ENCODE data around the gene KRTAP10-2.

GRCh38 chr21:44576025-44576420 is 24.7 kb upstream of the KRTAP10-2 start:
- TF ChIP-seq CTCF (IDR thresholded peaks at IDR 0.05) (no peak), POLR2A (IDR thresholded peaks at IDR 0.05) (no peak), POLR2AphosphoS5 (IDR thresholded peaks at IDR 0.05; ENCODE audit: insufficient read depth in 1 of 2, low read depth in 1 of 2) (no peak)

Measured in vagina (tissue), 2 donors.